A673 (cell line): ENCODE results near the gene G6PC1.
"Not testable (repeated sequence)": the region's sequence is repeated elsewhere in the genome, so short reads cannot be mapped to it uniquely, and the experiment has no call there.

Experiments used
- EZH2 ChIP-seq: fragments of 200-600 bp; sonication (generic); IDR thresholded peaks from 2 replicates; pipeline ENCODE4 v1.6.1; 2017; ENCODE audit warnings: borderline replicate concordance, low read depth, mild to moderate bottlenecking, mixed read lengths, antibody characterized with exemption, low read length; ENCODE audit not compliant: poor library complexity, severe bottlenecking
- TF ChIP-seq, protein P1 (sequence below): fragments of 300-800, 200-600 bp; sonication (generic); conservative IDR thresholded peaks from 2 replicates; pipeline ENCODE4 v1.5.1; 2017; ENCODE audit warnings: low read depth, mild to moderate bottlenecking, antibody characterized with exemption, low read length, moderate library complexity, mixed read lengths

DNA sequence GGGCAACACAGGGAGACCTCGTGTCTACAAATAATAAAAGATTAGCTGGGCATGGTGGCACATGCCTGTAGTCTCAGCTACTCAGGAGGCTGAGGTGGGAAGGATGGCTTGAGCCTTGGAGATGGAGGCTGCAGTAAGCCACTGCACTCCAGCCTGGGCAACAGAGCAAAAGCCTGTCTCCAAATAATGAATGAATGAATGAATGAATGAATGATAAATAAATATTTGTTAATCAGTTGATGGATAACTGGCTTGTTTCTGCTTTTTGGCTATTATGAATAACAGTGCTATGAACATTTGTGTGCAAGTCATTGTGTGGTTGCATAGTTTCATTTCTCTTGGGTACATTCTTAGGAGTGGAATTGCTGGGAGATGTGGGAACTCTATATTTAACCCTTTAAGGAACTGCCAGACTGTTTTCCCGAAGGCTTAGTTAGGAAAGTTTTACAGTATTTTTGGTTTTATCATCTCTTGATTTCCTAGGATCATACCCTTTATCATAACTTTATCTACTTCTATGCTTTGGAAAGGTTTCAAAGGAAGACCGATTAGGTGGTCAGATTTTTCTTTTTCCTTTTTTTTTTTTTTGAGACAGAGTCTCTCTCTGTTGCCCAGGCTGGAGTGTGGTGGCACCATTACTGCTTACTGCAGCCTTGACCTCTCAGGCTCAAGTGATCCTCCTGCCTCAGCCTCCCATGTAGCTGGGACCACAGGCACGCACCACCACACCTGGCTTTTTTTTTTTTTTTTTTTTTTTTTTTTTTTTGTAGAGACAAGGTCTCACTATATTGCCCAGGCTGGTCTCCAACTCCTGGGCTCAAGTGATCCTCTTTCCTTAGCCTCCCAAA, 16.0 kb downstream of the G6PC1 start:
- TF ChIP-seq EZH2, result not testable (repeated sequence)
- TF ChIP-seq, protein P1, sequence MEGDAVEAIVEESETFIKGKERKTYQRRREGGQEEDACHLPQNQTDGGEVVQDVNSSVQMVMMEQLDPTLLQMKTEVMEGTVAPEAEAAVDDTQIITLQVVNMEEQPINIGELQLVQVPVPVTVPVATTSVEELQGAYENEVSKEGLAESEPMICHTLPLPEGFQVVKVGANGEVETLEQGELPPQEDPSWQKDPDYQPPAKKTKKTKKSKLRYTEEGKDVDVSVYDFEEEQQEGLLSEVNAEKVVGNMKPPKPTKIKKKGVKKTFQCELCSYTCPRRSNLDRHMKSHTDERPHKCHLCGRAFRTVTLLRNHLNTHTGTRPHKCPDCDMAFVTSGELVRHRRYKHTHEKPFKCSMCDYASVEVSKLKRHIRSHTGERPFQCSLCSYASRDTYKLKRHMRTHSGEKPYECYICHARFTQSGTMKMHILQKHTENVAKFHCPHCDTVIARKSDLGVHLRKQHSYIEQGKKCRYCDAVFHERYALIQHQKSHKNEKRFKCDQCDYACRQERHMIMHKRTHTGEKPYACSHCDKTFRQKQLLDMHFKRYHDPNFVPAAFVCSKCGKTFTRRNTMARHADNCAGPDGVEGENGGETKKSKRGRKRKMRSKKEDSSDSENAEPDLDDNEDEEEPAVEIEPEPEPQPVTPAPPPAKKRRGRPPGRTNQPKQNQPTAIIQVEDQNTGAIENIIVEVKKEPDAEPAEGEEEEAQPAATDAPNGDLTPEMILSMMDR, result not testable (repeated sequence)
